ENCODE results near the gene CBX8. TPM values are rescaled to one million over a fixed set of nuclear protein-coding genes. Genes with fewer than 3 reads are reported as not detected.
A peak's percentile ranks its signal among the peaks of the same experiment; 100 is the strongest.

Gene CBX8
- total RNA-seq, 1 donor from 2014 or later = 23.1 TPM

DNA sequence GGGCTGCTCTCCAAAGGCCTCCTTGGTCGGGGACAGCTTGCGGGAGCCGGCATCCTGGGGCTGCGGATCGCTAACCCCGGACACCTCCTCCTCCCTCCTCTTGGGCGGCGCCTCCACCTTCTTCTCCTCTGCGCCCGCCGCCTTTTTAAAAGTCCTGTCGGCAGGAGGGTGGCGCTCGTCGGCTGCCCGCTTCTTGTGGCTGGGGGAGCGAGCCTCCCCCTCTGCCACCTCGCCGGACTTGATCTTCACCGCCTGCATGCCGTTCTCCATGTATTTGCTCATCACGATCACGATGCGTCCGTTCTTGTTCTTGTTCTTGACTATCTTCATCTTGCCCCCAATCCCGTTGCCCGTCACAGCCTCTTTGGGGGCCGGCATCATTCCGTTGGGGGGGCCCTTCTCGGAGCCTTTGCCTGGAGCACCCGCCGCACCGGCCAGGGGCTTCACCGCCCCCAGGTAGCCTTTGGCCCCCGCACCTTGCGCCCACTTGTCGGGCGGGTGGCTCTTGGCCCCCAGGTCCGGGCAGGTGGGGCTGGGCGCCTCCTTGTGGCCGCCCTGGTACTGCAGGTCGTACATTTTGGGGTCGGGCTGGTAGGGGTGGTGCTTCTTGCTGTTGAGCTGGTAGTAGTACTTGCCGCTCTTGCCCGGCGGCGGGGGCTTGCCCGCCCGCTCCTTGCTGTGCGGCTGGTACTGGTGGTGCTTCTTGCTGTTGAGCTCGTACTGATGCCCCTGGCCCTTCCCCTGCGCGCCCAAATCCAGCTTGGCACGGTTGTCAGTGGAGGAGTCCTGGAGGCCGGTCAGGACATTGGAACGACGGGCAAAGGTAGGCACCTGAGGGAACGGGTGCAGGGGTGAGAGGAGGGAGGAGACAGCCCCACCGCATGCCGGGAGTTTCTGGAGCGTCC, 37.9 kb upstream of the CBX8 start:
- peak overlapping the region; percentile 49 for H3K27ac Mint-ChIP-seq
- H3K4me3 Mint-ChIP-seq (ENCODE audit: low read depth) = no peak overlapping the region
- peaks cover 6% of the 10 kb centered on the region for H3K36me3 Mint-ChIP-seq (ENCODE audit: insufficient read depth)
- H3K27me3 Mint-ChIP-seq = peaks cover 28% of the 10 kb centered on the region
- no peak for DNase-seq (ENCODE audit: low spot score, unreplicated experiment)
- H3K9me3 Mint-ChIP-seq (ENCODE audit: low read depth) = no peaks in the 10 kb centered on the region
- peaks cover 25% of the 10 kb centered on the region for H3K4me1 Mint-ChIP-seq (ENCODE audit: low read depth)
- TF ChIP-seq CTCF (IDR thresholded peaks at IDR 0.05; ENCODE audit: unreplicated experiment) = peak; percentile 82

DNA sequence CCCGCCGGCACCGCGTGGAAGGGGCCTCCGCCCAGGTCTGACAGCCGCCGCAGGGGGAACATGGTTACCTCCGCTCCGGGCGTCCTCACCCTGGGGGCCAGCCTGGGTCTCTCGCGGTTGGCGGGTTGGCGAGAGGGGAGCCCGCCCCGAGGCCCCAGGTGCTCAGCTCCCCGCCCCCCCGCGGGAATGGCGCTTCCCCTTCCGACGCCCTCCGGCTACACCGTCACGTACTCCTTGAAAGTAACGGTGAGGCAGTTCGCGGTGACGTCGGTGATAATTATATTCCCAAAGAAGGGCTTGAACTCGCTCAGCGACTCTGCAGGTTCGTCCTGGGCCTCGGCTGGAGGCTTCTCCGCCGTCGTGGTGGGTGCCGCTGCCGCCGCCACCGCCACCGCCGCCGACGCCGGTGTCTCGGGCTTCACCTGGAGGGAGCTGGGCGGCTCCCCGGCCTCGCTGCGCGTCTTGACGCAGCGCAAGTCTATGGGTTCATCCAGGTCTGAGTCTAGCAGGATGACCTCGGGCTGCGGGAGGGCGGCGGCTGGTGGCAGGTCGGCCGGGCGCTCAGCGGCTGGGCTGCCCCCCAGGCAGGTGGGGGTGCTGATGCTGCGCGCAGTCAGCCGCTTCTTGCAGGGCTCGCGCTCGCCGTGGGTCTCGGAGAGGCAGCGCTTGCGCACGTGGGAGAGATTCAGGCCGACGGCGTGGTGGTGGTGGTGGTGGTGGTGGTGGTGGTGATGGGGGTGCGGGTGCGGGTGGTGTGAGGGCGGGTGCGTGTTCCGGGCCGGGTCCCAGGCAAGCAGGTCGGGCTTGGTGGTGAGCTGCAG, 37.1 kb upstream of the CBX8 start:
- no peak for DNase-seq (ENCODE audit: low spot score, unreplicated experiment)
- H3K27ac Mint-ChIP-seq = no peak overlapping the region
- TF ChIP-seq CTCF (IDR thresholded peaks at IDR 0.05; ENCODE audit: unreplicated experiment) = no peak

DNA sequence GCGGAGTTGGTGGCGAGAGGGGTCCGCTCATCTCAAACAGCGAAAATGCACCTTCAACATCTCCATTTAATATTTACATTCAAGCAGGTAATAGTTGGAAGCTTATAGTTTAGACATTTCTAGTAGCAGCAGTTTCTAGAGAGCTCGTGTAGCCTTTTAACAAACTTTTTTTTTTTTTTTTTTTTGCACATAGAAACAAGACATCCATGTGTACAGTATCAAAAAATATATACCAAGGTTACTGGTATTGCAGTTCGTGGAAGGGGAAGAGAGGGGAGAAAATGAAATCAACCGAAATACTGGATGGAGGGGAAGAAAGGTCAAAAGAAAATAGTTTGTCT, 36.2 kb upstream of the CBX8 start:
- no peaks in the 10 kb centered on the region for H3K9me3 Mint-ChIP-seq (ENCODE audit: low read depth)
- peaks cover 6% of the 10 kb centered on the region for H3K36me3 Mint-ChIP-seq (ENCODE audit: insufficient read depth)
- H3K27ac Mint-ChIP-seq = no peak overlapping the region
- H3K4me1 Mint-ChIP-seq (ENCODE audit: low read depth) = peaks cover 34% of the 10 kb centered on the region
- DNase-seq (ENCODE audit: low spot score, unreplicated experiment) = no peak
- no peak for TF ChIP-seq CTCF (IDR thresholded peaks at IDR 0.05; ENCODE audit: unreplicated experiment)
- peaks cover 28% of the 10 kb centered on the region for H3K27me3 Mint-ChIP-seq
- H3K4me3 Mint-ChIP-seq (ENCODE audit: low read depth) = no peak overlapping the region

More for the DNA sequence above, 37.1 kb upstream of the CBX8 start:
- Mint-ChIP-seq H3K36me3 (ENCODE audit: insufficient read depth) (peaks cover 6% of the 10 kb centered on the region), H3K4me3 (ENCODE audit: low read depth) (no peak overlapping the region), H3K9me3 (ENCODE audit: low read depth) (no peaks in the 10 kb centered on the region), H3K4me1 (ENCODE audit: low read depth) (peaks cover 31% of the 10 kb centered on the region), H3K27me3 (peaks cover 28% of the 10 kb centered on the region)

DNA sequence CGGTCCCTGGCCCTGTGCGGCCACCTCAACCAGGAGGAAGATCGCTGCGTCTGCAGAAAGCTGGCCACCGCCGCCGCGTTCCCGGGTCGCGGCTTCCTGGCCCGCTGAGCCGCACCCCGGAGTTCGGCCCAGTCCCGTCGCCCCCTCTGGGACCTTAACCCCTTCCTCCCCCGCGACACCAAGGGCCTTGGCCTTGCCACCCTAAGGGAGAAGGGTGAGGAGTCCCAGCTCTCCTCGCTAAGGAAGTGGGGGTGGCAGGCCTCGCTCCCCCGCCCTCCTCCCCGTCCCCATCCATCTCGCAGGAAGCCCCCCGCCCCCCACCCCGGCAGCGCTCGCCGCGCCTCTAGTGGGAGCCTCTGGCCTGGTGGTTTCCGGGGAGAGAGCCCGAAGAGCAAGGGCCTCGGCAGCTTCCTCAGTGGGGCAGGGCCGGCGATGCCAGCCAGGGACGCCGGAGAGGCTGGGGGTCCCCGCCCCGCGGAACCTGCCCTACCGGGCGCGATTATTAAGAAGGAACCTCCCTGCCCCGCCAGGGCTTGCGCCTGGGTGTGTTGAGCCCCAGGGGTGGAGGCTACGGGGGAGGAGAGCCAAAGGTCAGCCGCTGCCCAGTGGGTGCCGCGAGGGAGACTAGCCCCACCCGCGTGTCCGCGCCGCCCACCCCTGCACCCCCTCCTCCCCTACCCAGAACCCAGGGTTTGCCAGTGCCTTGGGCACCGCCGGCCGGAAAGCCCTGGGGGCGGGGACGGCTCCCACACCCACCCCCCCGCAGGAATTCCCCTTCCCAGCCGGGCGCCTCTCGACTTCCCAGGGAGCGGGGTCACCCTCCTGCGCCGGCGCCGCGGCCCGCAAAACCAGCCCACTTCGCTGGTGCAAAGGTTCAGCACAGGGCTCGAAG, 35.6 kb upstream of the CBX8 start:
- H3K4me3 Mint-ChIP-seq (ENCODE audit: low read depth) = no peak overlapping the region
- H3K4me1 Mint-ChIP-seq (ENCODE audit: low read depth) = peaks cover 32% of the 10 kb centered on the region
- no peak overlapping the region for H3K27ac Mint-ChIP-seq
- H3K27me3 Mint-ChIP-seq = peaks cover 28% of the 10 kb centered on the region
- TF ChIP-seq CTCF (IDR thresholded peaks at IDR 0.05; ENCODE audit: unreplicated experiment) = no peak
- H3K36me3 Mint-ChIP-seq (ENCODE audit: insufficient read depth) = peaks cover 6% of the 10 kb centered on the region
- DNase-seq (ENCODE audit: low spot score, unreplicated experiment) = no peak
- no peaks in the 10 kb centered on the region for H3K9me3 Mint-ChIP-seq (ENCODE audit: low read depth)

Measured in progenitor cell of endocrine pancreas (in vitro differentiated cells).